DMS153 (cell line): ENCODE results near the gene PPFIA1.

Source experiments
- DNase-seq: peaks from one replicate; lab custom pipeline; 2025; lab: John Stamatoyannopoulos, UW

Gene PPFIA1

GRCh38 chr11:70270104-70270876 lies at the start of gene PPFIA1:
PPFIA1 (plus strand) TSS chr11:70270690; CDS start chr11:70272173, 1,483 bp downstream.
- peak; percentile 89 for DNase-seq

GRCh38 chr11:70220920-70221319 lies 49.6 kb upstream of the PPFIA1 start:
- DNase-seq, result no peak

GRCh38 chr11:70225681-70226177 lies 44.8 kb upstream of the PPFIA1 start:
- no peak for DNase-seq

- no peak for DNase-seq
Observed at GRCh38 chr11:70226183-70226582, 44.3 kb upstream of the PPFIA1 start.

GRCh38 chr11:70226967-70227366 lies 43.5 kb upstream of the PPFIA1 start:
- DNase-seq, result no peak

GRCh38 chr11:70229737-70230136 lies 40.8 kb upstream of the PPFIA1 start:
- DNase-seq, result no peak

GRCh38 chr11:70230151-70230839 lies 40.2 kb upstream of the PPFIA1 start:
- DNase-seq, result no peak

- DNase-seq, result no peak
Observed at GRCh38 chr11:70230840-70231710, 39.4 kb upstream of the PPFIA1 start.

GRCh38 chr11:70233034-70233433 lies 37.5 kb upstream of the PPFIA1 start:
- DNase-seq, result no peak

- DNase-seq, result no peak
Observed at GRCh38 chr11:70233511-70233934, 37.0 kb upstream of the PPFIA1 start.

- no peak for DNase-seq
Observed at GRCh38 chr11:70233962-70234361, 36.5 kb upstream of the PPFIA1 start.

GRCh38 chr11:70240337-70240736 lies 30.2 kb upstream of the PPFIA1 start:
- no peak for DNase-seq

- no peak for DNase-seq
Observed at GRCh38 chr11:70241709-70242108, 28.8 kb upstream of the PPFIA1 start.

GRCh38 chr11:70242885-70243284 lies 27.6 kb upstream of the PPFIA1 start:
- no peak for DNase-seq

- no peak for DNase-seq
Observed at GRCh38 chr11:70243912-70244652, 26.4 kb upstream of the PPFIA1 start.

GRCh38 chr11:70244698-70245097 lies 25.8 kb upstream of the PPFIA1 start:
- DNase-seq, result no peak

GRCh38 chr11:70246196-70246595 lies 24.3 kb upstream of the PPFIA1 start:
- DNase-seq, result no peak

- DNase-seq, result no peak
Observed at GRCh38 chr11:70247042-70247709, 23.3 kb upstream of the PPFIA1 start.

- no peak for DNase-seq
Observed at GRCh38 chr11:70247710-70248072, 22.8 kb upstream of the PPFIA1 start.

- DNase-seq, result no peak
Observed at GRCh38 chr11:70250876-70251658, 19.4 kb upstream of the PPFIA1 start.
